Gastroesophageal sphincter (tissue), 3 donors: ENCODE data around the gene MGAT3.

Source experiments
- CTCF ChIP-seq, 4 experiments: fragments of 200-600 bp in 2 of 4; fragments of 450-650 bp in 2 of 4; sonication (generic) in 1 of 4; IDR thresholded peaks; one replicate each; pipeline ENCODE4 v1.5.1; 2017 to 2019; ENCODE audit warnings: antibody characterized with exemption in 4 of 4, mild to moderate bottlenecking in 2 of 4, moderate library complexity in 2 of 4
- EP300 ChIP-seq: sonication (generic); formaldehyde crosslinking; IDR thresholded peaks from one replicate; pipeline ENCODE4 v1.6.1; 2017; ENCODE audit warnings: antibody characterized with exemption, mild to moderate bottlenecking

GRCh38 chr22:39463931-39464390, 7.1 kb downstream of the MGAT3 start:
- no peak for TF ChIP-seq CTCF (IDR thresholded peaks at IDR 0.05)
- no peak for TF ChIP-seq EP300
